ENCODE data around the gene CATSPER3. TPM values are rescaled to one million over a fixed set of nuclear protein-coding genes. Genes with fewer than 3 reads are reported as not detected.

The CATSPER3 gene
- polyA plus RNA-seq, 1 donor, result 0.87 TPM

GRCh38 chr5:135029477-135030122 is 61.9 kb downstream of the CATSPER3 start:
- DNase-seq (ENCODE audit: low read depth), result no peak

DNA sequence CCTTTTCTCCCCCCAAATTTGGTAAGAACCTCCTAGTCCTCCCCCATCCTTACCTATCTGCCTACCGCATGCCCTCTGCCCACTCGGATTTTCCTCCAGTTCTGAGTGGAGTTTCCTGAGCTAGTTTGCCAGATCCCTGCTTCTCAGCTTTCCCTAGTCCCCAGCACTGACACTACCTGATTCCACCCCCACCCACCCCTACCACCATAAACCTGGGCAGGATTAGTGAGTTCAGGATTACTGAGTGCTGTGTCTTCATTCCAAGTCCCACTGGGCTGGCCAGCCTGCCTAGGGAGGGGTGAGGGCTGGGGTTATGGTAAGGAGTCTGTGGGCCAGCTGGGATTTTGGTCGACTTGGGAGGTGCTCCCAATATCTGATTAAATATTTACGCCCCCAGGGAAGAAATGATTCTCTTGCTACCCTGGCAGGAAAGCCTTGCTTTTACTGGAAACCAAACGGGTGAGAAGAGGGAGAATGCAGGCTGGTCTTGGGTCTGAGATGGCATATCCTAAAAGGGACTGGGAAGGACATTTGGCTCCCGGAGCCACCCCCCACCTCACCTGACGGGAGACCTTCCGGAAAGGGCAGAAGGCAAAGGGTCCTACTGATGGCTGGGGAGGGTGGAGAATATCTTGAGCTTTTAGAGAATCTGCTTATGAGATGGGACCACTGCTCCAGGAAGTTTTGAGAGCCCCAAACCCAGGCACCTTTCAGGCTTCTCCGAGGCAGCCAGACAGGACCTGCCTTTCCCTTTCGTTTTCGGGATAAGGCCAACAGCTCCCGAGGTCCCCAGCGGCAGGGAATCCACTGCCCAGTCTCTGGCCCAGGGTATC is 62.6 kb downstream of the CATSPER3 start:
- DNase-seq (ENCODE audit: low read depth), result no peak

GRCh38 chr5:135030956-135031812 is 63.5 kb downstream of the CATSPER3 start:
- DNase-seq (ENCODE audit: low read depth), result no peak

DNA sequence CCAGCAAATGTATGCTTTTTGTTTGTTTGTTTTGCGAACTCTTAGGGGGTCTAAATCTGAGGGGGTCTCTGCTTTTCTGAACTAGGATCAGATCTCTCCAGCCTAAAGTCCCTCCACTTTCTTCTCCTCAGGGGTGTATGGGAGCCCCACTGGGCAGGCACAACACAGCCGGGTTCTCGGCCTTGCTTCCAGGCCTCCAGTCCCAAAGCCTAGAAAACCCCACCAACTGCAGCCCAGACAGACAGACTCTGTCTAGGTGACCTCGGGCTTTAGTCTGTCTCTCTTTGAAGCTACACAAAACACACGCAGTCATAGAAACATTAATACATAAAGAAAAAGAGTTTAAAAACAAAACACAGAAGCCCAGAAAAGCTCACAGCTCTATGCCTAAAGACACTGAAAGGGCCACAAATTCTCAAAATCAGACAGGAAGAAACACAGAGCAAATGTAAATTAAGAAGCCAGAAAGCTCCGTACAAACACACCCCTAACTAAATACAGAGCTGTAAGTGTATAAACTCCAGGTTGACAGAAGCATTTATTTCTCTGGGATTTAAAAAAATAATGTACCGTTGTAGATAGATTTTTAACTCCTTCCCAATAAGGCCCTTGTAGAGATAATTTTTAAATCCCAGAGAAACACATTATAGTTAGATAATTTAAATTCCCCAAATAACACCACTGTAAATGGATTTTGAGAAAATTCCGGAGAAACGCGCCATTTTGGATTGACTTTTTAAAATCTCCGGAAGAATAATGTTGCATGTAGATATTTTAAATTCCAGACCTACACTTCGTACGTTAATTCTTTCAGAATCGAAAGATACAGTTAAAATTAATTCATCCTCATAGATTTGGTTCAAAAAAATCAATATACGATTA is 64.3 kb downstream of the CATSPER3 start:
- no peak for DNase-seq (ENCODE audit: low read depth)

- DNase-seq (ENCODE audit: low read depth), result no peak
Observed at GRCh38 chr5:135032695-135032998, 64.9 kb downstream of the CATSPER3 start.

DNA sequence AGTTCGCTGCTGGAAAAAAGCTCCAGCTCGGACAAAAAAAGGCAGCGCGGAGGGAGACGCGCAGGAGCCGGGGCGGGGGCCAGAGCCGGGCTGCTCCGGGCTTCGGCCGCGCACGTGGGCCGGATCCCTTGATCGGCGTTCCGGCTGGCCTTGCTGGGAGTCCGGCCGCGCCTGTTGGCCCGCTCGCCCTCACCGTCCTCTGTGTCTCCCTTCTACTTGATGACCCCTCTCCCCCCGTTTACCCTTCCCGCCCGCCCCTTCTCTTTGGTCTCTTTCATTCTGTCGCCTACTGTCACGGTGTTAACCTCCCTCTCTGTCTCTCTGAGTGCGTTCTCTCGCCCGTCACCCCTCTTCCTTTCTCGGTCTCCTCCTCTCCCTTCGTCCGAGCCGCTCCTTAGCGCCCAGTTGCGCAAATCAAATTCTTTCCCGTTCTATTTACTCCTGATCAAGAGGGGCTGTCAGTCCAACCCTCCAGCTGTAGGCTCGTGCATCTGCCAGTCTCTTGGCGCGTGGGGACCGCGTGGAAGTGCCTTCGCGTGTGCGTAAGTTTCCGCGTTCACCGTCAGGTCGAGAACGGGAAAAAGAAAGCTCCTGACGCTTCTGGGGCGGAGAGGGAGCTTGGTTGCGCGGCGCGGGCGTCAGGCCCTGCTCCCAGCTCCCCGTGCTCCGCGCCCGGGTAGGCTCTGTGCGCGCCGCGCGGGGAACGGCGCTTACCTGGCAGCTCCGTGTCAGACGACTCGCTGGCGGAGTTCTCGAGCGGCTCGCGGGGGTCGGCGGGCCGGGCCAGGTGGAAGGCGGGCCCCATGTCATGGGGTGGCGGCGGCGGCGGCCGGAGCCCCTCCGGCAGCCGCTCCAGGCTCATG is 65.5 kb downstream of the CATSPER3 start:
- no peak for DNase-seq (ENCODE audit: low read depth)

DNA sequence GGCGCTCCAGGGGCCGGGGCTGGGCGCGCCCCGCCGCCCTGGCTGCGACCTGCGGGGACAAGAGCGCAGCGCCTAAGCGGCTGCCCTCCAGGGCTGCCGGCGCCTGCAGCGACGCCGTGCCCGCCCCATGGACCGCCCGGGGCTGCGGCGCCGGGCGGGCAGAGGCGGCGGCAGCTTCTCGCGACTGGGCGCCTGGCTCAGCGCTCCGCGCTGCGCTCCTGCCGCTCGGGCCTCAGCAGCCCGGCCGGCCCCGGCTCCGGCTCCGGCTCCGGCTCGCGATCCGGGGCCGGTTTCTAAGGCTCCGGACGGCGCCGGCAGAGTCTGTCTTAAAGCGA is 66.2 kb downstream of the CATSPER3 start, which contains the start of gene PITX1:
TSS of gene PITX1 (minus strand) at position 328 of the 335 bp plus-strand sequence. CDS start 347 bp downstream, outside the sequence.
- DNase-seq (ENCODE audit: low read depth), result no peak

GRCh38 chr5:135034236-135034962 is 66.7 kb downstream of the CATSPER3 start:
- no peak for DNase-seq (ENCODE audit: low read depth)

GRCh38 chr5:135034963-135035677 is 67.4 kb downstream of the CATSPER3 start:
- no peak for DNase-seq (ENCODE audit: low read depth)

DNA sequence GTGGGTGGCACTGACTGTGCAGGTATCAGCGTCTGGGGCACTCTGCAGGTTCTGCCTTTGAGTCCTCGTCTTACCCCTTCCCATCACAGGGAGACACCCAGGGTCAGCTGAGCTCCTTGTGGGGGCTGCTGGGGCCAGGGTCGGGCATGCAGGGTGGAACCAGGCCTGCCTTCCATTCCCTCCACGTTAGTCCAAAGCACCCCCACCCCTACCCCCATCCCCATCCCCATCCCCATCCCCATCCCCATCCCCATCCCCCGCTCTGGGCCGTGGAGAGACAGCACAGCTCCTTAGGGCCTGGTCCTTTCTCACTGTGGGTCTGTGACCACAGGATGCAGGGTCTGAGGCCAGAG is 67.9 kb downstream of the CATSPER3 start:
- no peak for DNase-seq (ENCODE audit: low read depth)

DNA sequence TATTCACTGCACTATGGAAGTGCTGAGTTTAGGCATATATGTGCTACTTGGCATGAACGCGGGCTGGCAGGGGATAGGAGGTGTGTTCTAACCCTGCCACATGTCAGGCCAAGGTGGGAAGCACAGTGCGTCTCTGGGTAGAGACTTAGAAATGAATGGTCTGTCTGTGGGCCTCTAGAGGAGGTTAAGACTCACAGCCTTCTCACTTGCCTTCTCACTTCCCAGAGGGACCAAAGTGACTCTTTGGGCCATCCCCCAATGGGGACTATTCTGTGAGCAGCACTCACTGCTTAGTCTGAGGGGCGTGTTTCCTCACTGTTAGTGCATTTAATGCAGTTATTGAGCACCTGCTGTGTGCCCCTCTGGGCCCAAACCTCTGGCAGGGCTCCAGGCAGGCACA is 68.7 kb downstream of the CATSPER3 start:
- DNase-seq (ENCODE audit: low read depth), result no peak

DNA sequence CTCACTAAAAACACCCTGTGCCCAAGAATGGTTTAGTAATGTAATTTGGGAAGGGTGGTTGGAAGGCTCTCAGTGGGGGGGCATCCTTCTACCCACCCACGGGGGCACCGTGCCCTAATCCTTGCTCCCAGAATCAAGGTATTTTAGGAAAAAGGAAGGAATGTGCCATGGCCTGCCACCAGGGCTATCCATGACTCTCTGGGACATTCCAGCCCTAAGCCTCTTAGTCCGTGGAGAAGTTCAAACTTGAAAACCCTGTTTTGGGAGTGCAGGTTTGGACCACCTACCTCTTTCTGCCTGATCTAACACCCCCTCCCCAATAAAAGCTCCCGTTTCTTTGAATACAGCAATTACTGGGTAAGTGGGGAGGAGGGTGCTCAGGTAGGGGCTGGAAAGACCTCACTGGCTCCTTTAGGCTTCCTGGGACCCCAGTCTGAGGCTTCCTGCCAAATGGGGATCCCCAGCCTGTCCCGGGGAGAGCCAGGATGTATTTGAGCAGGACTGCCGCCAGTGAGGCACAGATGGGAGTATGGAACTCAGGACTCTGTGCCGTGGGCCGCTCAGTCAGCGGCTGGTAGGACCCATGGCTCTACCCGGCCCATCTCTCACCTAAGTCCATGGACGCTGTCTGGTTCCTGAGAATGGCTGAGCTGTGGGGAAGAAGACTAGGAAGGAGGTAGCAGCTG is 70.0 kb downstream of the CATSPER3 start:
- DNase-seq (ENCODE audit: low read depth), result no peak

DNA sequence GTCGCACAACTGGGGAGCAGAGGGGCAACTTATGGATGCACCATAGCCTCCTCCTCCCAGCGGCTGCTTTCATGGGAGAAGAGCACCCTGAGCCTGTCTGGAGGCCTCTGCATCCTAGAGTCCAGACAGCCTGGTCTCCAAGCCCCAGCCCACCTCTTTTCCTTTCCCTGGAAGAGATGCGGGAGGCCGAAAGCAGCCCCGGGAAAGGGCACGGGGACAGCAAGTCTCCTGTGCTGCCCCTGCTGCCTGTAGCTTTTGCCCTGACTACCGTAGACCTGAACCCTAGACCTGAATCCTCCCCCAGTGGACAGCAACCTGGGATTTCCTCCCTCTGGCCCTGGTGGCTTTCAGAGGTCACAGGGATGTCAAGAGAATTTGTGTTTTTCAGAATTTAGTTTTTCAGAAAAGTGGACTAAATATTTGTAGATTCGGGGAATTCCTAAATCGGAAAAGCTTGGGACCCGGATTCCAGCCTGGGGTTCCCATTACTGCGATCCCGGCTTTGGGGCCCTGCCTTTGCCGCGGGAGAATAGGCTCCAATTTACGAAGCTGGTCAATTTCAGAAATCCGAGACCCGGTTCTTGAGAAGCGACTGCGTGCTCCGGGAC is 70.6 kb downstream of the CATSPER3 start:
- DNase-seq (ENCODE audit: low read depth), result no peak

GRCh38 chr5:135038813-135039270 is 71.1 kb downstream of the CATSPER3 start:
- DNase-seq (ENCODE audit: low read depth), result no peak

GRCh38 chr5:135039271-135040033 is 71.7 kb downstream of the CATSPER3 start:
- no peak for DNase-seq (ENCODE audit: low read depth)

- no peak for DNase-seq (ENCODE audit: low read depth)
Observed at GRCh38 chr5:135040034-135040332, 72.3 kb downstream of the CATSPER3 start.

GRCh38 chr5:135040333-135041144 is 72.8 kb downstream of the CATSPER3 start:
- no peak for DNase-seq (ENCODE audit: low read depth)
